ENCODE data around the gene SLC8A1. TPM values are rescaled to one million over a fixed set of nuclear protein-coding genes. Genes with fewer than 3 reads are reported as not detected.

The SLC8A1 gene
- total and polyA plus RNA-seq, 2 of the 13 experiments (the other 11 are each of a cell fraction or from before 2014, with no cell fraction given): not detected

GRCh38 chr2:40436093-40436475 is 15.8 kb downstream of the SLC8A1 start:
- Histone ChIP-seq H3K79me2 (ENCODE audit: insufficient read depth, low read length) (no peaks in the 10 kb centered on the region), H3K4me2 (ENCODE audit: low read depth, low read length) (no peak overlapping the region), H4K20me1 (ENCODE audit: insufficient read depth, low read length) (no peaks in the 10 kb centered on the region), H3K4me1 (ENCODE audit: insufficient read depth, low read length) (no peaks in the 10 kb centered on the region), H3K27ac (ENCODE audit: extremely low read length, insufficient read depth, low read length) (no peak overlapping the region), H3K9me3 (ENCODE audit: low read length) (no peaks in the 10 kb centered on the region), H3K9ac (ENCODE audit: insufficient read depth, low read depth, low read length) (no peak overlapping the region), H2AFZ (ENCODE audit: low read length) (no peak overlapping the region), H3K36me3 (replicated peaks in 1 of 2; ENCODE audit: control insufficient read depth in 1 of 2, insufficient read depth in 2 of 2, low read length in 2 of 2) (no peaks in the 10 kb centered on the region), H3K4me3 (replicated peaks in 1 of 3; ENCODE audit: insufficient read depth in 1 of 3, low read depth in 2 of 3, low read length in 3 of 3) (no peak overlapping the region), H3K27me3 (ENCODE audit: control insufficient read depth in 1 of 2, insufficient read depth in 2 of 2, low read length in 2 of 2) (no peaks in the 10 kb centered on the region)
- ATAC-seq (no peak), FAIRE-seq (no peak), DNase-seq (ENCODE audit: low spot score) (no peak)
- in situ Hi-C loops (cut with HindIII; ENCODE audit: extremely low pct_ligation_motif_present, low pct_unique_long_range_greater_than_20kb) (no loop called here), intact Hi-C loops (cut with micrococcal nuclease; ENCODE audit: unreplicated experiment) (no loop called here)
- no TSS peak for BruUV-seq (replicated peaks)
- WGBS (ENCODE audit: low lambda C conversion rate): 0% methylated on average over 1 of the region's 1 CpG
- ChIA-PET CTCF (ENCODE audit: low intra/inter-chr PET ratio, low total read pairs) (no interaction called here), POLR2A (no interaction called here)
- TF ChIP-seq STAT5B (CRISPR knock-in tag; IDR thresholded peaks at IDR 0.05): no peak
- no peak for TF ChIP-seq SNRNP70 (IDR thresholded peaks at IDR 0.05; ENCODE audit: low read depth, low read length)
- TF ChIP-seq ZNF703 (CRISPR knock-in tag; IDR thresholded peaks at IDR 0.05; ENCODE audit: borderline replicate concordance): no peak
- TF ChIP-seq ZNF333 (CRISPR knock-in tag; IDR thresholded peaks at IDR 0.05; ENCODE audit: borderline replicate concordance): no peak
- TF ChIP-seq MAF1 (CRISPR knock-in tag; IDR thresholded peaks at IDR 0.05; ENCODE audit: borderline replicate concordance): no peak
- no peak for TF ChIP-seq ZNF280B (CRISPR knock-in tag; IDR thresholded peaks at IDR 0.05; ENCODE audit: borderline replicate concordance)
- no peak for TF ChIP-seq SCMH1 (CRISPR knock-in tag; IDR thresholded peaks at IDR 0.05; ENCODE audit: borderline replicate concordance)
- no peak for TF ChIP-seq HNRNPUL1 (IDR thresholded peaks at IDR 0.05; ENCODE audit: low read depth, low read length)
- TF ChIP-seq E2F2 (CRISPR knock-in tag; IDR thresholded peaks at IDR 0.05; ENCODE audit: borderline replicate concordance): no peak
- no peak for TF ChIP-seq ZBTB7B (CRISPR knock-in tag; IDR thresholded peaks at IDR 0.05)
- TF ChIP-seq ZBTB20 (CRISPR knock-in tag; IDR thresholded peaks at IDR 0.05; ENCODE audit: borderline replicate concordance, low read depth): no peak
- TF ChIP-seq ZNF766 (CRISPR knock-in tag; IDR thresholded peaks at IDR 0.05; ENCODE audit: borderline replicate concordance): no peak
- TF ChIP-seq ZNF740 (CRISPR knock-in tag; IDR thresholded peaks at IDR 0.05): no peak
